HepG2 (cell line): Measurements from ENCODE around the gene PDZD11. TPM values are rescaled to one million over a fixed set of nuclear protein-coding genes. Genes with fewer than 3 reads are reported as not detected.

Experiments
- AHR ChIP-seq: IDR thresholded peaks from 2 replicates; pipeline ENCODE4 v1.6.1; 2018; ENCODE audit warnings: missing genetic modification reagents, missing compliant biosample characterization
- BORCS8-MEF2B ChIP-seq: sonication (generic); formaldehyde crosslinking; IDR thresholded peaks from 2 replicates; pipeline ENCODE4 v1.8.0; 2022; ENCODE audit warnings: mild to moderate bottlenecking, missing genetic modification reagents
- DMAP1 ChIP-seq: IDR thresholded peaks from 2 replicates; pipeline ENCODE4 v1.6.1; 2016
- FOXP4 ChIP-seq: sonication (generic); formaldehyde crosslinking; IDR thresholded peaks from 2 replicates; pipeline ENCODE4 v1.4.0; 2020; ENCODE audit warnings: missing genetic modification reagents
- MXI1 ChIP-seq: IDR thresholded peaks from 3 replicates; pipeline ENCODE4 v1.6.1; 2012; ENCODE audit warnings: low read depth, low read length, inconsistent platforms, borderline replicate concordance
- NR2F6 ChIP-seq, 2 experiments: IDR thresholded peaks; 2 replicates each; pipeline ENCODE4 v1.6.1; 2016; ENCODE audit warnings: antibody characterized with exemption in 1 of 2, mild to moderate bottlenecking in 1 of 2
- PAF1 ChIP-seq: IDR thresholded peaks from 2 replicates; pipeline ENCODE4 v1.6.1; 2016; ENCODE audit warnings: missing genetic modification reagents, missing compliant biosample characterization
- PBX2 ChIP-seq: IDR thresholded peaks from 2 replicates; pipeline ENCODE4 v1.6.1; 2016; ENCODE audit warnings: control low read depth
- PHF20 ChIP-seq: sonication (generic); formaldehyde crosslinking; IDR thresholded peaks from 2 replicates; pipeline ENCODE4 v1.5.0; 2020; ENCODE audit warnings: mild to moderate bottlenecking, missing genetic modification reagents
- SALL2 ChIP-seq: sonication (generic); formaldehyde crosslinking; IDR thresholded peaks from 2 replicates; pipeline ENCODE4 v1.8.1; 2023; ENCODE audit warnings: mild to moderate bottlenecking, missing genetic modification reagents, inconsistent platforms
- SNAPC2 ChIP-seq: sonication (generic); formaldehyde crosslinking; IDR thresholded peaks from 2 replicates; pipeline ENCODE4 v1.8.1; 2022; ENCODE audit warnings: mild to moderate bottlenecking, missing genetic modification reagents
- SP1 ChIP-seq, 2 experiments: fragments of 450-650 bp in 1 of 2; sonication (generic) in 1 of 2; formaldehyde crosslinking in 1 of 2; IDR thresholded peaks; 2 replicates each; pipeline versions ENCODE4 v1.4.0 to v1.6.1; 2016 to 2020; ENCODE audit warnings: missing genetic modification reagents in 1 of 2
- STAT5B ChIP-seq: sonication (generic); formaldehyde crosslinking; IDR thresholded peaks from 2 replicates; pipeline ENCODE4 v1.4.0; 2020; ENCODE audit warnings: missing genetic modification reagents
- TAF15 ChIP-seq: fragments of 200-400 bp; formaldehyde crosslinking; IDR thresholded peaks from one replicate; pipeline ENCODE4 v1.6.1; 2018; ENCODE audit warnings: mild to moderate bottlenecking, low read depth, low read length; ENCODE audit not compliant: poor library complexity, severe bottlenecking
- THAP9 ChIP-seq: sonication (generic); formaldehyde crosslinking; IDR thresholded peaks from 2 replicates; pipeline ENCODE4; 2020; ENCODE audit warnings: missing genetic modification reagents, mild to moderate bottlenecking, borderline replicate concordance
- U2AF2 ChIP-seq: fragments of 200-400 bp; formaldehyde crosslinking; IDR thresholded peaks from 2 replicates; pipeline ENCODE4 v1.6.1; 2017; ENCODE audit warnings: low read depth, mild to moderate bottlenecking, low read length
- ZFP82 ChIP-seq: sonication (generic); formaldehyde crosslinking; IDR thresholded peaks from 2 replicates; pipeline ENCODE4 v1.5.1; 2020; ENCODE audit warnings: mild to moderate bottlenecking, missing genetic modification reagents, borderline replicate concordance
- ZNF577 ChIP-seq: sonication (generic); formaldehyde crosslinking; IDR thresholded peaks from 2 replicates; pipeline ENCODE4 v1.4.0; 2020; ENCODE audit warnings: mild to moderate bottlenecking, low read depth, missing genetic modification reagents, borderline replicate concordance
- ZNF607 ChIP-seq: sonication (generic); formaldehyde crosslinking; IDR thresholded peaks from 2 replicates; pipeline ENCODE4 v1.5.1; 2020; ENCODE audit warnings: missing genetic modification reagents, mild to moderate bottlenecking, borderline replicate concordance
- ZNF614 ChIP-seq: IDR thresholded peaks from 2 replicates; pipeline ENCODE4 v1.6.1; 2018; ENCODE audit warnings: missing biosample characterization, missing genetic modification reagents, inconsistent platforms, borderline replicate concordance
- ZNF720 ChIP-seq: sonication (generic); formaldehyde crosslinking; IDR thresholded peaks from 2 replicates; pipeline ENCODE4 v1.4.0; 2020; ENCODE audit warnings: missing genetic modification reagents
- ZNF784 ChIP-seq: sonication (generic); formaldehyde crosslinking; IDR thresholded peaks from 2 replicates; pipeline ENCODE4 v1.5.1; 2020; ENCODE audit warnings: missing genetic modification reagents, mild to moderate bottlenecking, borderline replicate concordance
- ZSCAN12 ChIP-seq: sonication (generic); formaldehyde crosslinking; IDR thresholded peaks from 2 replicates; pipeline ENCODE4 v1.9.0; 2021; ENCODE audit warnings: mild to moderate bottlenecking, missing genetic modification reagents
- polyA plus RNA-seq, 8 experiments: library from polyadenylated mRNA; depleted of rRNA in 3 of 8; stranded (reverse) in 7 of 8; unstranded in 1 of 8; fragments of >200 nt; fragmentation: Illumina TruSeq in 4 of 8; extraction: Trizol in 4 of 8; gene quantifications; 2 replicates each; pipeline versions ENCODE4 v1.2.1 to v1.2.3, GENCODE V29; 2011 to 2016; ENCODE audit warnings: low read depth in 4 of 8, missing spikeins in 1 of 8, mixed read lengths in 1 of 8; ENCODE audit not compliant: insufficient read depth in 1 of 8
- total RNA-seq, 5 experiments: library from RNA; depleted of rRNA; stranded (reverse); fragments of >200 nt; fragmentation: Illumina TruSeq; extraction: Trizol; gene quantifications; 2 replicates each; pipeline ENCODE4 v1.2.3, GENCODE V29; 2016; ENCODE audit warnings: low read depth in 1 of 5

PDZD11 gene
- total and polyA plus RNA-seq, 2 of the 13 experiments (the other 11 are each of a cell fraction or from before 2014, with no cell fraction given): 29.1 to 47.0 TPM

- TF ChIP-seq MXI1 (peak; percentile 64; the same call in 1 of the 3 replicates), THAP9 (CRISPR knock-in tag) (peak; percentile 60; the same call in 1 of the 2 replicates), ZNF614 (CRISPR knock-in tag) (no peak), FOXP4 (CRISPR knock-in tag) (no peak), U2AF2 (no peak), SP1 (IDR thresholded peaks at IDR 0.05) (no peak), SP1 (CRISPR knock-in tag; IDR thresholded peaks at IDR 0.05) (peak; percentile 38; the same call in 1 of the 2 replicates), DMAP1 (CRISPR knock-in tag) (peak; percentile 19; the same call in 1 of the 2 replicates), ZNF784 (no peak), SALL2 (no peak), STAT5B (no peak), PBX2 (CRISPR knock-in tag) (no peak), ZNF607 (CRISPR knock-in tag) (no peak), PHF20 (peak; percentile 79), ZNF577 (no peak), PAF1 (CRISPR knock-in tag) (no peak), SNAPC2 (0 out of 2 replicates have a peak, but pooled peaks have one; percentile 13), ZSCAN12 (CRISPR knock-in tag) (no peak), ZNF720 (CRISPR knock-in tag) (no peak), TAF15 (no peak), AHR (CRISPR knock-in tag) (no peak), ZFP82 (CRISPR knock-in tag) (no peak), NR2F6 (IDR thresholded peaks at IDR 0.05) (no peak), NR2F6 (CRISPR knock-in tag; IDR thresholded peaks at IDR 0.05) (no peak), BORCS8-MEF2B (CRISPR knock-in tag) (peak; percentile 81; the same call in 1 of the 2 replicates)
Observed at GRCh38 chrX:70289793-70290770, at the start of gene PDZD11, which contains the start of gene KIF4A (continued).
